Sigmoid colon (tissue), 4 donors: ENCODE data around the gene F12.

Source experiments
- CTCF ChIP-seq, 4 experiments: fragments of 450-650 bp in 3 of 4; fragments of 200-600 bp in 1 of 4; IDR thresholded peaks; one replicate each; pipeline ENCODE4 v1.5.1; 2016 to 2019; ENCODE audit warnings: antibody characterized with exemption in 4 of 4, mild to moderate bottlenecking in 3 of 4, moderate library complexity in 2 of 4
- POLR2A ChIP-seq, 2 donors: fragments of 450-650 bp; IDR thresholded peaks; one replicate each; pipeline ENCODE4 v1.6.1; 2016; ENCODE audit warnings: antibody characterized with exemption in 2 of 2, mild to moderate bottlenecking in 2 of 2, moderate library complexity in 2 of 2
- POLR2AphosphoS5 ChIP-seq, 4 donors: sonication (generic); formaldehyde crosslinking; IDR thresholded peaks; one replicate each; pipeline ENCODE4 v1.6.1; 2017; ENCODE audit warnings: antibody characterized with exemption in 4 of 4

GRCh38 chr5:177457852-177458681, 48.7 kb upstream of the F12 start:
- TF ChIP-seq CTCF (IDR thresholded peaks at IDR 0.05) (peak in 1 of 4 experiments; percentile 1), POLR2A (IDR thresholded peaks at IDR 0.05) (no peak), POLR2AphosphoS5 (IDR thresholded peaks at IDR 0.05) (no peak)
